Activated naive CD8-positive, alpha-beta T cell treated with anti-CD3 and anti-CD28 coated beads, Interleukin-2, amount 10 ng/mL, durations not matched to agents 7 days and 5 days (primary cell): ENCODE data around the gene MTPN. TPM values are rescaled to one million over a fixed set of nuclear protein-coding genes. Genes with fewer than 3 reads are reported as not detected.

Experiments
- ATAC-seq: fragments of 150-1000 bp; cut with Tn5 transposase; one replicate; pipeline ENCODE4 v1.10.0; 2021; ENCODE audit warnings: low read depth, moderate library complexity
- POLR2A ChIA-PET: fragments of 350-600 bp; sonication (Branson Sonifier 250); formaldehyde crosslinking; loops from one replicate; lab custom pipeline; 2021; ENCODE audit warnings: antibody characterized with exemption; lab: Charles Lee
- DNase-seq: peaks from one replicate; pipeline ENCODE4 v3.0.0; 2021
- H3K27ac Mint-ChIP-seq: one replicate; pipeline ENCODE4 v1.8.0; 2022; ENCODE audit warnings: mild to moderate bottlenecking, mixed read lengths
- H3K27me3 Mint-ChIP-seq: one replicate; pipeline ENCODE4 v1.8.0; 2022; ENCODE audit warnings: mild to moderate bottlenecking, moderate library complexity, mixed read lengths
- H3K36me3 Mint-ChIP-seq: one replicate; pipeline ENCODE4 v1.8.0; 2021; ENCODE audit warnings: mild to moderate bottlenecking, mixed read lengths
- H3K4me1 Mint-ChIP-seq: one replicate; pipeline ENCODE4 v1.8.0; 2021; ENCODE audit warnings: mixed read lengths
- H3K4me3 Mint-ChIP-seq: one replicate; pipeline ENCODE4 v1.8.0; 2022; ENCODE audit warnings: mild to moderate bottlenecking, moderate library complexity, mixed read lengths
- H3K9me3 Mint-ChIP-seq: one replicate; pipeline ENCODE4 v1.8.0; 2021; ENCODE audit warnings: mixed read lengths
- total RNA-seq, 2 experiments: library from RNA; stranded (reverse); gene quantifications; one replicate each; pipeline ENCODE4 v1.2.3, GENCODE V29; 2021

Gene MTPN
- total RNA-seq, 2 experiments from 2014 or later = 120 to 127 TPM

DNA sequence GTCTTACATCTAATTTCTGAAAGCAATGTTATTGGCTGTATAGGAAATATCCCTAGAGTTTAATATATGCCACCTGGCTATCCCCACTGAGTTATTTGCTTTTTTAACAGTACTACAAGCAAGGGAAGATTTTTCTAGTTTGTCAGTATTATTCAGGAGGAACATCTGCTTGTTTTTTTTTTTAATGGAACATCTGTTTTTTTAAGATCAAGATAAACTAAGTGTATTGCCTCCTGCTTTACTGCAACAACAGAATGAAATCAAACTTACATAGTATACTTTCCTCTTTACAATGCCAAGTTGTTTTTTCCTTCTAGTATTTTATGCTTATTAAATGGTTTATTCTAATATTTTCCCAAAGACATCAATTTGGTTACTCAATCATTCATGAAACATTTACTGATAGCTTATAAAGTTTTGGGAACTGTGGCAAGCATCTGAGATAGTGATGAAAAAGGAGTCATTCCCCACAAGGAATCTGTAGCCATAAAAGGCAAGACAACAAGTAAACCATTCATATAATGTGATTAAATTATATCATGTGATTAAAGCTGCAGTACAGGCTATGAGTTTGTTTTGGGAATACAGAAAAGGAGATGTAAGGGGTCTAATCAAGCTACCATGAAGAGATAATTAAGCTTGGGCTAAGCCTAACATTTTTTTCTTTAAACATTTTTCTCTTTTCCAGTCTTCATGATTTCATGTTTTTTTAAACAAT lies 17.4 kb downstream of the MTPN start:
- Mint-ChIP-seq H3K4me1 (peaks cover 11% of the 10 kb centered on the region), H3K36me3 (peaks cover 40% of the 10 kb centered on the region), H3K27me3 (no peaks in the 10 kb centered on the region), H3K4me3 (no peak overlapping the region), H3K9me3 (no peaks in the 10 kb centered on the region), H3K27ac (no peak overlapping the region)
- POLR2A ChIA-PET = no interaction called here
- ATAC-seq = no peak
- DNase-seq = no peak

DNA sequence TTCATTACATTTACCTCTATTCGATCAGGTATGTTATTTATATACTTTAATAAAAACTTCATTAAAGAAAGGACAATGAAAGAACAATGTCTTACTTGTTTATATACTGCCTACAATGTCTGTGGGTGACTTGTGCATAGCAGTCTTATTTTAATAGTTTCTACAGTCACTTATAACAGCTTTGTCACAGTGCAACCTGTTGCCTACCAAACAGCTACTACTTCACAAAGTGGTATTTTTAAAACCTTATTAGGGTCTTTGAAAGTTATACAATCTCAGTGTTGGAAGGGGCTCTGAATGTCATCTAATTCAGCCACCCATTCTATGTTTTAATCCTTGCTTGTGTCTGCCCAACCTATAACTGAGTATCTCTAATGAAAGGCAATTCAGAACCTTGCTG lies 19.0 kb downstream of the MTPN start:
- DNase-seq (no peak), ATAC-seq (no peak)
- Mint-ChIP-seq H3K36me3 (peaks cover 40% of the 10 kb centered on the region), H3K27me3 (no peaks in the 10 kb centered on the region), H3K4me3 (no peak overlapping the region), H3K4me1 (peaks cover 10% of the 10 kb centered on the region), H3K27ac (no peak overlapping the region), H3K9me3 (no peaks in the 10 kb centered on the region)
- POLR2A ChIA-PET = no interaction called here

DNA sequence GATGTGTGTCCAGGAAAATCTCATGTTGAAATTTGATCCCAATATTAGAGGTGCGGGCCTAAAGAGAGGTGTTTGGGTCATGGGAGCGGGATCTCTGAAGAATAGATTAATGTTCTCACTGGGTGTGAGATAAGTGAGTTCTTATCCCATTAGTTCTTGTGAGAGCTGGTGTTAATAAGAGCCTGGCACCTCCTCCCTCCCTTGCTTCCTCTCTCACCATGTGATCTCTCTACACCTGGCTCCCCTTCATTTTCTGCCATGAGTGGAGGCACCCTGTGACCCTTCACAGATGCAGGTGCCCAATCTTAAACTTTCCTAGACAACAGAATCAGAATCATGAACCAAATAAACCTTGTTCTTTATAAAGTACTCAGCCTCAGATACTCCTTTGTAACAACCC lies 19.5 kb downstream of the MTPN start:
- H3K27ac Mint-ChIP-seq = no peak overlapping the region
- H3K4me3 Mint-ChIP-seq = no peak overlapping the region

GRCh38 chr7:135956393-135956792 lies 20.8 kb downstream of the MTPN start:
- DNase-seq (no peak), ATAC-seq (no peak)
- H3K27me3 Mint-ChIP-seq = no peaks in the 10 kb centered on the region
- no peaks in the 10 kb centered on the region for H3K9me3 Mint-ChIP-seq
- no peak overlapping the region for H3K27ac Mint-ChIP-seq
- H3K4me3 Mint-ChIP-seq = no peak overlapping the region
- H3K4me1 Mint-ChIP-seq = peaks cover 10% of the 10 kb centered on the region
- POLR2A ChIA-PET = no interaction called here
- peaks cover 39% of the 10 kb centered on the region for H3K36me3 Mint-ChIP-seq

More for the DNA sequence above, 19.5 kb downstream of the MTPN start:
- ATAC-seq (no peak), DNase-seq (no peak)
- Mint-ChIP-seq H3K4me1 (peaks cover 9% of the 10 kb centered on the region), H3K27me3 (no peaks in the 10 kb centered on the region), H3K9me3 (no peaks in the 10 kb centered on the region), H3K36me3 (peaks cover 41% of the 10 kb centered on the region)
- POLR2A ChIA-PET = no interaction called here

DNA sequence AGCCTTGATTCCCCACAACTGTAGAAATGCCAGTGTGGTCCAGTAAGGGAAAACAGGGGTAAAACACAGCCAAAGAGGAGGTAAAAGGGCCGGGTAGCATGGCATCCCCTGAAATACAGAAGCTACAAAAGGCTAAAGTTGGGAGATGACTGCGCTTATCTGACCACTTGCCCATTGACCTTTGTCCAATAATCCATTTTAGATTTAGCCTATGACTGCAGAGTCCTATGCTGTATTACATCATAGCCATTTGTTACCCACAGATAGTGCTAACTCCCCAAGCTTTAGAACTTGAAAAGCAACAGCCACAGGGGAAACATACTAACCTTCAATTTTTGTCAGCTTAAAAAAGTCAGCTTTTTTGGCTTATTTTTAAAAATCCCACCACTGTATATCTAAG lies 26.2 kb downstream of the MTPN start:
- DNase-seq (no peak), ATAC-seq (no peak)
- peaks cover 7% of the 10 kb centered on the region for H3K4me1 Mint-ChIP-seq
- no peak overlapping the region for H3K27ac Mint-ChIP-seq
- H3K9me3 Mint-ChIP-seq = no peaks in the 10 kb centered on the region
- POLR2A ChIA-PET = no interaction called here
- no peaks in the 10 kb centered on the region for H3K27me3 Mint-ChIP-seq
- H3K4me3 Mint-ChIP-seq = no peak overlapping the region
- H3K36me3 Mint-ChIP-seq = peaks cover 41% of the 10 kb centered on the region

- Mint-ChIP-seq H3K4me1 (peaks cover 7% of the 10 kb centered on the region), H3K36me3 (peaks cover 38% of the 10 kb centered on the region)
- POLR2A ChIA-PET = no interaction called here
These were observed 26.7 kb downstream of the MTPN start for GRCh38 chr7:135950429-135950828.

GRCh38 chr7:135946289-135947055 lies 30.7 kb downstream of the MTPN start:
- no peak overlapping the region for H3K4me3 Mint-ChIP-seq
- no peaks in the 10 kb centered on the region for H3K9me3 Mint-ChIP-seq
- H3K4me1 Mint-ChIP-seq = peaks cover 1% of the 10 kb centered on the region
- no peak for ATAC-seq
- peaks cover 30% of the 10 kb centered on the region for H3K36me3 Mint-ChIP-seq
- H3K27ac Mint-ChIP-seq = no peak overlapping the region
- DNase-seq = no peak
- no peaks in the 10 kb centered on the region for H3K27me3 Mint-ChIP-seq
- POLR2A ChIA-PET = no interaction called here

More at GRCh38 chr7:135950429-135950828, 26.7 kb downstream of the MTPN start:
- no peak for DNase-seq
- H3K4me3 Mint-ChIP-seq = no peak overlapping the region
- no peaks in the 10 kb centered on the region for H3K27me3 Mint-ChIP-seq
- H3K27ac Mint-ChIP-seq = no peak overlapping the region
- no peak for ATAC-seq
- H3K9me3 Mint-ChIP-seq = no peaks in the 10 kb centered on the region

DNA sequence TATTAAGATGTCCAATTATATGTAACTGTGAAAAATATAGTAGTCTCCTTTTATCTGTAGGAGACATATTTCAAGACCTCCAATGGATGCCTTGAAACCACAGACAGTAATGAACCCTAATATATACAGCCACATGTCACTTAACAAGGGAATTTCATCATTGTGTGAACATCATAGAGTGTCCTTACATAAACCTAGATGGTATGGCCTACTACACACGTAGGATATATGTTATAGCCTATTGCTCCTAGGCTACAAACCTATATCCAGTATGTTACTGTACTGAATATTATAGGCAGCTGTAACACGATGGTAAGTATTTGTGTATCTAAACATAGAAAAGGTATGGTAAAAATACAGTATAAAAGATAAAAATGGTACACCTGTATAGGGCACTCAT lies 32.4 kb downstream of the MTPN start:
- H3K4me1 Mint-ChIP-seq = peaks cover 8% of the 10 kb centered on the region

GRCh38 chr7:135943134-135943879 lies 33.9 kb downstream of the MTPN start:
- Mint-ChIP-seq H3K4me1 (peaks cover 14% of the 10 kb centered on the region), H3K27ac (no peak overlapping the region), H3K36me3 (peaks cover 13% of the 10 kb centered on the region), H3K9me3 (no peaks in the 10 kb centered on the region), H3K27me3 (no peaks in the 10 kb centered on the region), H3K4me3 (no peak overlapping the region)
- no peak for DNase-seq
- POLR2A ChIA-PET = no interaction called here
- no peak for ATAC-seq

More for the DNA sequence above, 32.4 kb downstream of the MTPN start:
- no peaks in the 10 kb centered on the region for H3K27me3 Mint-ChIP-seq
- no peak overlapping the region for H3K27ac Mint-ChIP-seq
- no peaks in the 10 kb centered on the region for H3K9me3 Mint-ChIP-seq
- DNase-seq (no peak), ATAC-seq (no peak)
- H3K36me3 Mint-ChIP-seq = peaks cover 21% of the 10 kb centered on the region
- POLR2A ChIA-PET = no interaction called here
- no peak overlapping the region for H3K4me3 Mint-ChIP-seq

- H3K27me3 Mint-ChIP-seq = no peaks in the 10 kb centered on the region
- DNase-seq = no peak
- H3K4me3 Mint-ChIP-seq = no peak overlapping the region
- POLR2A ChIA-PET = no interaction called here
- peaks cover 14% of the 10 kb centered on the region for H3K4me1 Mint-ChIP-seq
- no peaks in the 10 kb centered on the region for H3K9me3 Mint-ChIP-seq
- H3K36me3 Mint-ChIP-seq = peaks cover 11% of the 10 kb centered on the region
- ATAC-seq = no peak
- H3K27ac Mint-ChIP-seq = no peak overlapping the region
These were observed 34.5 kb downstream of the MTPN start for GRCh38 chr7:135942614-135943013.

- Mint-ChIP-seq H3K36me3 (peaks cover 3% of the 10 kb centered on the region), H3K27ac (no peak overlapping the region), H3K27me3 (no peaks in the 10 kb centered on the region), H3K4me3 (no peak overlapping the region), H3K9me3 (no peaks in the 10 kb centered on the region), H3K4me1 (peaks cover 15% of the 10 kb centered on the region)
- no peak for ATAC-seq
- no peak for DNase-seq
- POLR2A ChIA-PET = no interaction called here
These were observed 36.8 kb downstream of the MTPN start for GRCh38 chr7:135940077-135941075.

GRCh38 chr7:135939261-135939812 lies 37.8 kb downstream of the MTPN start:
- H3K27me3 Mint-ChIP-seq = no peaks in the 10 kb centered on the region
- H3K4me3 Mint-ChIP-seq = no peak overlapping the region
- DNase-seq (no peak), ATAC-seq (no peak)
- peaks cover 6% of the 10 kb centered on the region for H3K36me3 Mint-ChIP-seq
- H3K4me1 Mint-ChIP-seq = peaks cover 15% of the 10 kb centered on the region
- H3K27ac Mint-ChIP-seq = no peak overlapping the region
- POLR2A ChIA-PET = no interaction called here
- H3K9me3 Mint-ChIP-seq = no peaks in the 10 kb centered on the region
